Activated naive CD4-positive, alpha-beta T cell treated with anti-CD3 and anti-CD28 coated beads, Interleukin-2, amount 50 U/mL, for 24 hours (primary cell): Measurements from ENCODE around the gene UBL5.

Experiments used
- H3K27ac Mint-ChIP-seq: one replicate; pipeline ENCODE4 v1.8.0; 2021; ENCODE audit warnings: mild to moderate bottlenecking, mixed read lengths
- H3K27me3 Mint-ChIP-seq: one replicate; pipeline ENCODE4 v1.8.0; 2021; ENCODE audit warnings: mixed read lengths
- H3K36me3 Mint-ChIP-seq: one replicate; pipeline ENCODE4 v1.8.0; 2021; ENCODE audit warnings: mixed read lengths
- H3K4me1 Mint-ChIP-seq: one replicate; pipeline ENCODE4 v1.8.0; 2021; ENCODE audit warnings: mixed read lengths
- H3K4me3 Mint-ChIP-seq: one replicate; pipeline ENCODE4 v1.8.0; 2021; ENCODE audit warnings: mild to moderate bottlenecking, mixed read lengths
- H3K9me3 Mint-ChIP-seq: one replicate; pipeline ENCODE4 v1.8.0; 2021; ENCODE audit warnings: mixed read lengths

UBL5 gene

DNA sequence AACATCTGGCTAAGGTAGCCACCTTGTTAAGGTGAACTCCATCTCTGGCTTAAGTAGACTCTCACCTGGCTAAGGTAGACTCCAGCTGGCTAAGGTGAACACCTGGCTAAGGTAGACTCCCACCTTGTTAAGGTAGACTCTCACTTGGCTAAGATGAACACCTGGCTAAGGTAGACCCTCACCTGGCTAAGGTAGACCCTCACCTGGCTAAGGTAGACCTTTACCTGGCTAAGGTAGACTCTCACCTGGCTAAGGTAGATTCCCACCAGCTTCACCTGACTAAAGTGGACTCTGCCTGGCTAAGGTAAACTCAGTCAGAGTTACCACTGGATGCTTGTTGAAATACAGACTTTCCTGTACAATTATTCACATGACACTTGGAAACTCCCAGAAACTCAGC, 31.0 kb downstream of the UBL5 start:
- peaks cover 1% of the 10 kb centered on the region for H3K36me3 Mint-ChIP-seq

DNA sequence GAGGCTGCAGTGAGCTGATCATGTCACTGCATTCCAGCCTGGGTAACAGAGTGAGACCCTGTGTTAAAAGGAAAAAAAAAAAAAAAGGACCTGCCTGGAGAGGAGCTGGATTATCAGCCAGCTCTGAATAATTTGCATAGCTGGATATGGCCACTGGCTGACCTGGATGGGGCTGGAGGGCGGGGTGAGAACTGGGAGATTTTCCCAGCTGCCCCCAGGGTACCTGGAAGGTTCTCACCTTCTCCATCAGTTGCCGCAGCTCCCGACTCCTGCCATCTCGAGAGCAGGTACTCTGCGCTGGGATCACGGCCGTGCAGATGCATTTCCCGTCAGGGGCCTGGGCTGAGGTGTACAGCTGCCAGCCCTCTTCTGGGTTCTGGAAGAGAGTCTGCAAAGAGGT, 32.7 kb downstream of the UBL5 start:
- Mint-ChIP-seq H3K4me1 (peaks cover 94% of the 10 kb centered on the region), H3K27ac (peak overlapping the region; percentile 4), H3K4me3 (no peak overlapping the region), H3K36me3 (no peaks in the 10 kb centered on the region), H3K27me3 (no peaks in the 10 kb centered on the region), H3K9me3 (no peaks in the 10 kb centered on the region)

More for the DNA sequence above, 31.0 kb downstream of the UBL5 start:
- peak overlapping the region; percentile 89 for H3K4me3 Mint-ChIP-seq
- H3K27ac Mint-ChIP-seq: peak overlapping the region; percentile 97
- H3K9me3 Mint-ChIP-seq: no peaks in the 10 kb centered on the region
- H3K27me3 Mint-ChIP-seq: no peaks in the 10 kb centered on the region
- peaks cover 86% of the 10 kb centered on the region for H3K4me1 Mint-ChIP-seq

DNA sequence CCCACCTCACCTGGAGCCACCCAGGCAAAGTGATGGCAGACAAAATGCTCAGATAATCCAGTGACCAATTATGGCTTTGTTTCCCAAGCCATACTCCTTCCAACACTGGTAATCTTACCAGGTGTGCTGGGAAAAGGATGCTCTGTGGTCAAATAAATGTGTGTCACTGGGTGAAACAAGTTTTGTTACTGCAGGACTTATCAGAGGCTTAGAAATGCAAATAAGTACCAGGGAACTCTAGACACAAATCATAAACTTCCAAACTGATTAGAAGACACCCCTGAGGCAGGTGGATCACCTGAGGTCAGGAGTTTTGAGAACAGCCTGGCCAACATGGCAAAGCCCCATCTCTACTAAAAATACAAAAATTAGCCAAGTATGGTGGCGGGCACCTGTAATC, 33.8 kb downstream of the UBL5 start:
- no peak overlapping the region for H3K27ac Mint-ChIP-seq
- H3K36me3 Mint-ChIP-seq: no peaks in the 10 kb centered on the region
- H3K4me3 Mint-ChIP-seq: no peak overlapping the region
- H3K4me1 Mint-ChIP-seq: peaks cover 95% of the 10 kb centered on the region
- H3K9me3 Mint-ChIP-seq: no peaks in the 10 kb centered on the region
- no peaks in the 10 kb centered on the region for H3K27me3 Mint-ChIP-seq

DNA sequence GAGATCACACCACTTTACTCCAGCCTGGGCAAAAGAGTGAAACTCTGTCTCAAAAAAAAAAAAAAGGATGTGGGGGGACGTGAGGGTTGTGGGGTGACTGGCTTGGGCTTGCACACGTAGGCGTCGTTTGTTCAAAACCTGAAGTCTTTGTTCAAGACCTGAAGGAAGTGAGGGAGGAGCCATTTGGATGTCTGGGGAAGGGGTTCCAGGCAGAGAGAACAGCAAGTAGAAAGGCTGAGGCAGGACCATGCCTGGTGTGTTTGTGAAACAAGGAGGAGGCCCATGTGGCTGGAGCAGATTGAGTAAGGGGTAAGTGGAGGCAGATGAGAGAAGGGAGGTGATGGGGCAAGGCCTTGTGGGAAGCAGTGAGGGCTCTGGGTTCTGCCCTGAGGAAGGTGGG, 35.2 kb downstream of the UBL5 start:
- peak overlapping the region; percentile 89 for H3K27ac Mint-ChIP-seq
- peaks cover 89% of the 10 kb centered on the region for H3K4me1 Mint-ChIP-seq
- H3K4me3 Mint-ChIP-seq: peak overlapping the region; percentile 79
- no peaks in the 10 kb centered on the region for H3K27me3 Mint-ChIP-seq
- no peaks in the 10 kb centered on the region for H3K9me3 Mint-ChIP-seq
- no peaks in the 10 kb centered on the region for H3K36me3 Mint-ChIP-seq

DNA sequence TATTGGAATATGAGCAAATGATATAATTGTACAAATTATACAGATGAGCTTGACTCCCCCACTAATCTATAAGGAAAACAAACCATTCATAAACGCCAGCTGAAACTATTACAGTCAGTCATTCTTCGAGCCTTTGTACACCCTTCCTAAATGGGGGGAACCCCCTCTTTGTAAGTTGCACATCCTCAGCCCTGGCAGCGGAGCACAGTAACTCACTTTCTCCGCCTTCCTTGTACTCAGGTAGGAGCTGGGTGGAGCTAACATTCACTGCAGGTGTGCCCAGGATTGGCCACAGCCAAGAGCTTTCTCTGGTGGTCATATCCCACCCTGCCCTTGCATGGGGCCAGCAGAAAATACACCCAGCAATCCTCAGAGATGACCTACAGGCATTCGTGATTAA, 36.0 kb downstream of the UBL5 start:
- Mint-ChIP-seq H3K4me1 (peaks cover 81% of the 10 kb centered on the region), H3K4me3 (peak overlapping the region; percentile 79), H3K27ac (peak overlapping the region; percentile 88), H3K36me3 (no peaks in the 10 kb centered on the region), H3K27me3 (no peaks in the 10 kb centered on the region), H3K9me3 (no peaks in the 10 kb centered on the region)

DNA sequence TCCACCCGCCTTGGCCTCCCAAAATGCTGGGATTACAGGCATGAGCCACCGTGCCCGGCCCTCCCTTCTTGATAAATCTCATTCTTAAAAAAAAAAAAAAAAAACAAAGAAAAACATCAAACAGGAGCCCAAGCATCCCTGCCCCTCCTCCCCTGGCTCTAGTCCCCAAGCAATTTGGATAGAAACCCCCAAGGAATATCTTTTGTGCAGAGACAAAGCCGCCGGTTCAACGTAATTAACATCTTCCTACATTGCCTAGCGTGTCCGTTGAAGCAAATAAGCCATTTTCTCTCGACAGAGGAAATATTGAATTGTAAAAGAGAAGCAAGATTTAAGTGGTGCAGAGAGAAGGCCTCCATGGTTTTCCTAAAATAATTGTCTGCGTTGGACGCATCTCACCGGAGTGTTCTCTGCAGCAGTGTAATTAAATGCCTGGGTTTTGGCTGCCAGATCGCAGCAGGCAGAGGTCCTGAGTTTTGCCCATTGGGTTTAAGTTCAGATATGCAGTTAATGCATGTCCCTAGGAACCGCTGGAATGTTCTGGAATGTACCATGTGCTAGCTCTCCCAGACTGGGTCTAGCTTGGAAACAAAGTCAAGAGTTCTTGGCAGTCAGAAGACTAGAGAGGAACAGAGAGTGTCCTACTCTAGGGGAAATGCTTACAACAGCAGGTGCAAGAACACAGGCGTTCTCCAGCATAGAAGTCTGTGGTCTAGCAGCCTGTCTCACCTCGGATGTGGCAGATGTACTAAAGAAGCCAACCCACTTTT, 38.2 kb downstream of the UBL5 start:
- no peaks in the 10 kb centered on the region for H3K36me3 Mint-ChIP-seq
- H3K4me3 Mint-ChIP-seq: no peak overlapping the region
- peaks cover 60% of the 10 kb centered on the region for H3K4me1 Mint-ChIP-seq
- no peaks in the 10 kb centered on the region for H3K9me3 Mint-ChIP-seq
- H3K27me3 Mint-ChIP-seq: no peaks in the 10 kb centered on the region
- H3K27ac Mint-ChIP-seq: peak overlapping the region; percentile 62

DNA sequence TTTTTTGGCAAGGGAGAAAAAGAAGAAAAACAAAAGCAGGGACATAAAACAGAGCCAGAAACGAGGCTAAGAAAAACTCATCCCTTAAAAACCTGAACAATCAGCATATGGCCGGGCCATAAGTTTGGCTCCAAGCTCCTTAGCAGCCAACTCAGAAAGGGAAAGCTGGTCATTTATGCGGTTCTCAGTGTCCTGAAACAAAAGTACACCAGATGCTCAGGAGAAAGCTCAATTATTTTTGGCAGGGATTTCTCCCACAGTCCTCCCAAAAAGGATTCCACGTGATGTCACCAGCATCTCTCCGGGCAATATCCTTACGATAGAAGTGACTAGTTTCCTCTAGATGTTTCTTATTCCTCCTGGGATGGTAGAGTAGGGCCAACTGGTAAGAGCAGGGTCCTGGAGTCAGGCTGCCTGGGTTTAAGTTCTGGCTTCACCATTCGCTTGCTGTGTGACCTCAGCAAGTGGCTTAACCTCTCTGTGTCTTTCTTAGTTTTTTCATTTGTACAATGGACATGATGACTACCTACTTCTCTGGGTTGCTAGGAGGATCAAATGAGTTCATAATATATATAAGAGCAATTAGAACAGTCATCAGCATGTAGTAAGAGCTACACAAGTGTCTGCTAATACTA, 41.4 kb downstream of the UBL5 start:
- no peaks in the 10 kb centered on the region for H3K9me3 Mint-ChIP-seq
- H3K36me3 Mint-ChIP-seq: no peaks in the 10 kb centered on the region
- no peak overlapping the region for H3K4me3 Mint-ChIP-seq
- H3K27me3 Mint-ChIP-seq: no peaks in the 10 kb centered on the region
- H3K27ac Mint-ChIP-seq: no peak overlapping the region
- H3K4me1 Mint-ChIP-seq: peaks cover 28% of the 10 kb centered on the region

DNA sequence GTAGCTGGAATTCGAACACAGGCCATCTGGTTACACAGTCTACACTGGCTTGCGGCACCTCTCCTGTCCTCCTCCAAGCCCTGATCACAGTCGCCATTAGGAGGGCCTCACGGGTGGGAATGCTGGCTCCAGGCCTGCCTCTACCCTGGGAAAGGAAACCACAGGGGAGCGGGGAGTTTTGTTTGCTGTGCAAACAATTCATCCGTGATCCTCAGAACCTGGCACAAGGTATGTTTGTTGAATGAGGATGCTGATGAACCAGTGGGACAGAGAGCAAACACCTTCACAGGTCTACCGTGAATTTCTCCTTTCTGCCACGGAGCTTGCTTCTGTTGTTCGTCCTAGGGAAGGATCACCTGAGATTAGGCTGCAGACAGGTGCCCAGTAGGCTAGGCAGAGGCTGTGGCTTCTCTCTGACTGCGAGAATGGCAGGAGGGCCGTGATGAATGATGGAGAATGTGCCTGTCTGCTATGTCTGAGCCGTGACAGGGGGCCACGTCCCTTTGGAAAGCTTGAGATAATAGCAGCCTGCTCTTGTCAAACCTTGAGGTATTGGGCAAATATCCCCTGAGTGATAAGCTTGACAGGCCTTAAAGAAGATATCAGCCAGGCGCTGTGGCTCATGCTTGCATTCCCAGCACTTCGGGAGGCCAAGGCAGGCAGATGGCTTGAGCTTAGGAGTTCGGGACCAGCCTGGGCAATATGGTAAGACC, 44.1 kb downstream of the UBL5 start:
- peaks cover 5% of the 10 kb centered on the region for H3K4me1 Mint-ChIP-seq
- H3K9me3 Mint-ChIP-seq: no peaks in the 10 kb centered on the region
- no peak overlapping the region for H3K27ac Mint-ChIP-seq
- H3K27me3 Mint-ChIP-seq: no peaks in the 10 kb centered on the region
- H3K4me3 Mint-ChIP-seq: no peak overlapping the region
- H3K36me3 Mint-ChIP-seq: no peaks in the 10 kb centered on the region

DNA sequence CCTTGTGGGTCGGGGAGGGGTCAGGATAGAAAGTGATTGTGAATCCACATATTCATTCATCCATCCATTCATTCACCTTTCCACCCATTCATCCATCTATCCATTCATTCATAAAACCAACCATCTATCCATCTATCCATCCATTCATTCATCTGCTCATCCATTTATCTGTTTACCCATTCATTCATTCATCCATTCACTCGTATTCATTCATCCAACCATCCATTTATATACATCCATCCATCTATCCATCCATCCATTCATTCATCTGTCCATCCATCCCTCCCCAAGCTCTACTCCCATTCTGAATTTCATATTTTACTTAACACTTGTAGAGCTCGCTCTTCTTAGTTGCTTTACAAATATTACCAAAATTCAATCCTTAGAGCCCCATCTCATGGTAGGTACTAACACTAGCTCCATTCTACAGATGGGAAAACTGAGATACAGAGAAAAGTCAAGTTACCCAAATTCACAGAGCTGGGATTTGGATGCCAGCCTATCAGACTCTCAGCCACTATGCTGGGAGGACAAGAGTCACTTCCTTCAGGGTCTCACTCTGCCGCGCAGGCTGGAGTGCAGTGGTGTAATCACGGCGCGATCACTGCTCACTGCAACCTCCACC, 45.0 kb downstream of the UBL5 start:
- no peak overlapping the region for H3K4me3 Mint-ChIP-seq
- no peaks in the 10 kb centered on the region for H3K9me3 Mint-ChIP-seq
- H3K27ac Mint-ChIP-seq: no peak overlapping the region
- no peaks in the 10 kb centered on the region for H3K27me3 Mint-ChIP-seq
- H3K36me3 Mint-ChIP-seq: no peaks in the 10 kb centered on the region
- no peaks in the 10 kb centered on the region for H3K4me1 Mint-ChIP-seq

DNA sequence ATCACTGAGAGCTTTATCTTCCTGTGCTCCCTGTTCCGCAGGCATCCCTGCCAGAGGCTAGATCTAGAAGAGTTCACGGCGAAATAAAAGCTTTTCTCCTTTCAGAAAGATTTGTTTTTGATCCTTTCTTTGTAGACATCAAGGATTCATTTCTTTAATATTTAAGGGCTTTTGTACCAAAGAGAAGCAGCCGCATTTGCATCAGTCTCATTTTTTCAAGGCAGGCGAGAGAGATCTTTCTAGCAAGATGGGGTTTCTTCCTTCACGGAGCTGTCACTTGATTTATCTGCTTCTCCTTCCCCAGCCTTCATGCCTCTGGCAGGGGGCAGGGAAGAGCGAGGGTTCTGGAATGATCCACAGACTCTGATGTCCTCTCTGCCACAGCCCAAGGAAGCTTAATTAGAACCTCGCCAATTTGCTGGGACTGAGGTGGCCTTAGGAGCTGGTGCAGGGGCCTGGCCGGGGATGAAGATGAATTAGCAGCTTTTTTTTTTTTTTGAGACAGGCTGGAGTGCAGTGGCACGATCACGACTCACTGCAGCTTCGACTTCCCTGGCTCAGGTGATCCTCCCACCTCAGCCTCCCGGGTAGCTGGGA, 47.4 kb downstream of the UBL5 start:
- H3K36me3 Mint-ChIP-seq: no peaks in the 10 kb centered on the region
- no peaks in the 10 kb centered on the region for H3K27me3 Mint-ChIP-seq
- H3K27ac Mint-ChIP-seq: no peak overlapping the region
- H3K9me3 Mint-ChIP-seq: no peaks in the 10 kb centered on the region
- H3K4me3 Mint-ChIP-seq: no peak overlapping the region
- H3K4me1 Mint-ChIP-seq: no peaks in the 10 kb centered on the region

DNA sequence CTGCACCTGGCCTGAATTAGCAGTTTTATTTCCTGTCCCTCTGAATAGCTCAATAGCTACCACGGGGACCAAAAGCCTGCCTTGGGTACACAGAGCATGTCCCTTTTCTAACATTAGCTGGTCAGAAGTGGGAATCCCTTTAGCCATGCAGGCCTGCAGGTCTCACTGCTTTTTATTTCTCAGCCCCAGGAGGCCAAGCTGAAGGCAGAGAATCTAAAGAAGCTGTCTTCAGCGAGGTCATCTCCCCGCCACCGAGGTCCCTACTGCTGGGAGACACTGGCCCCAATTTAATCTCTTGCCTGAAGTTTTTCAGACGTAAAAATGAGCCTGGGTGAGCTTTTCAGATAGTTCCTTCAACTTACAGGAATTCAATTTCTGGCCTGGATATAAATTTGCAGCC, 48.1 kb downstream of the UBL5 start:
- Mint-ChIP-seq H3K4me1 (no peaks in the 10 kb centered on the region), H3K36me3 (no peaks in the 10 kb centered on the region), H3K9me3 (no peaks in the 10 kb centered on the region), H3K27me3 (no peaks in the 10 kb centered on the region), H3K4me3 (no peak overlapping the region), H3K27ac (no peak overlapping the region)

DNA sequence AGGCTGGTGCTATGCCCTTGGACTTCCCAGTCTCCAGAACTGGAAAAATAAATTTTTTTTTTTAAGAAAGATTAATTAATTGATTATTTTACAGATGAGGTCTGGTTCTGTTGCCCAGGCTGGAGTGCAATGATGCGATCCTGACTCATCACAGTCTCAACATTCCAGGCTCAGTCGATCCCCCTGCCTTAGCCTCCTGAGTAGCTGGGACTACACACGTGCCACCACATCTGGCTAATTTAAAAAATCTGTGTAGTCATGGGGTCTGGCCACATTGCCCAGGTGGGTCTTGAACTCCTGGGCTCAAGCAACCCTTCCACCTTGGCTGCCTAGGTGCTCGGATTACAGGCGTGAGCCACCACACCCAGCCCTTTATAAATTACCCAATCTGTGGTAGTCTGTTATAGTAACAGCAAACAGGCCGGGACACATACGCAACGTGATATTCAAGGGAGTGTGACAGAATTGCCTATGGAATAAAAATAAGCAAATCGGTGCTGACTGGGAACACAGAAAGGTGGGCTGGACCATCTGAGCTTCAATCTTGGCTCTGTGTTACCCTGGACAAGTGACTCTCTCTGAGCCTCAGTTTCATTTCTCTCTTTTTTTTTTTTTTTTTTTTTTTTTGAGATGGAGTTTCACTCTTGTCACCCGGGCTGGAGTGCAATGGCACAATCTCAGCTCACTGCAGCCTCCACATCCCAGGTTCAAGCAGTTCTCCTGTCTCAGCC, 50.2 kb downstream of the UBL5 start:
- no peaks in the 10 kb centered on the region for H3K4me1 Mint-ChIP-seq
- H3K27me3 Mint-ChIP-seq: no peaks in the 10 kb centered on the region
- no peaks in the 10 kb centered on the region for H3K36me3 Mint-ChIP-seq
- H3K27ac Mint-ChIP-seq: no peak overlapping the region
- no peak overlapping the region for H3K4me3 Mint-ChIP-seq
- no peaks in the 10 kb centered on the region for H3K9me3 Mint-ChIP-seq

DNA sequence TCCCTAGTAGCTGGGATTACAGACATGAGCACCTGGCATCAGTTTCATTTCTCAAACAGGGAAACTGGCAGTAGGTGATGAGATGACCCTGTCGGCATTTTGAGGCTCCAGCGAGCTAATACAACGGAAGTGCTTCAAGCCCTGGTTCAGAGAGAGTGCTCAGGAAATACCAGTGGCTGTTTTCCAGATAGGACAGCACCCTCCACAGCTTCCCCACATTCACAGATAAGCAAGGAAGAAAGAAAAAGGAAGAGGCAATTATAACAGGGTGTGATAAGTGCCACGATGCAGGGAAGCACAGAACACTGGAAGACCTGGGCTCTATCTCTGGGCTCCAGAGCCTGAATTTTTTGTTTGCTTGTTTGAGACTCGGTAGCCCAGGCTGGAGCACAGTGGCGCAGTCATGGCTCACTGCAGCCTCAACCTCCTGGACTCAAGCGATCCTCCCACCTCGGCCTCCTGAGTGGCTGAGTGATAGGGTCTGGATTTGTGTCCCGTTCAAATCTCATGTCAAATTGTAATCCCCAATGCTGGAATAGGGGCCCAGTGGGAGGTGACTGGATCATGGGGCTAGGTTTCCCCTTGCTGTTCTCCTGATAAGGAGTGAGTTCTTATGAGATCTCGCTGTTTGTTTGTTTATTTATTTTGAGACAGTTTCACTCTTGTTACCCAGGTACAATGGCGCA, 50.9 kb downstream of the UBL5 start:
- no peak overlapping the region for H3K4me3 Mint-ChIP-seq
- H3K36me3 Mint-ChIP-seq: no peaks in the 10 kb centered on the region
- no peaks in the 10 kb centered on the region for H3K27me3 Mint-ChIP-seq
- no peaks in the 10 kb centered on the region for H3K9me3 Mint-ChIP-seq
- no peaks in the 10 kb centered on the region for H3K4me1 Mint-ChIP-seq
- H3K27ac Mint-ChIP-seq: no peak overlapping the region
